Tibial nerve (tissue), 4 donors: Measurements from ENCODE around the gene TACR2. TPM values are rescaled to one million over a fixed set of nuclear protein-coding genes. Genes with fewer than 3 reads are reported as not detected.

Source experiments
- DNase-seq, 2 donors: peaks; one replicate each; pipeline ENCODE4 v3.0.0-alpha.2; 2019; ENCODE audit warnings: low spot score in 2 of 2
- H3K27ac ChIP-seq, 4 donors: fragments of 200-600 bp; sonication (generic) in 3 of 4; one replicate each; pipeline ENCODE4 v1.5.1; 2017 to 2019; ENCODE audit warnings: mild to moderate bottlenecking in 1 of 4
- H3K27me3 ChIP-seq, 2 donors: fragments of 200-600 bp; sonication (generic) in 1 of 2; one replicate each; pipeline versions ENCODE4 v1.5.1 to v1.6.0; 2017 to 2019
- H3K36me3 ChIP-seq, 3 donors: fragments of 200-600 bp; sonication (generic); one replicate each; pipeline ENCODE4 v1.5.1; 2018 to 2019
- H3K4me1 ChIP-seq, 4 donors: fragments of 200-600 bp; sonication (generic) in 3 of 4; one replicate each; pipeline ENCODE4 v1.5.1; 2017 to 2019
- H3K4me3 ChIP-seq, 4 donors: fragments of 200-600 bp; sonication (generic) in 3 of 4; one replicate each; pipeline ENCODE4 v1.5.1; 2017 to 2019; ENCODE audit warnings: mild to moderate bottlenecking in 1 of 4, moderate library complexity in 1 of 4
- H3K9me3 ChIP-seq, 4 donors: fragments of 200-600 bp; sonication (generic) in 3 of 4; one replicate each; pipeline ENCODE4 v1.5.1; 2017 to 2019
- CTCF ChIP-seq, 5 experiments: fragments of 200-600 bp in 3 of 5; fragments of 450-650 bp in 2 of 5; sonication (generic) in 3 of 5; IDR thresholded peaks; one replicate each; pipeline ENCODE4 v1.5.1; 2016 to 2019; ENCODE audit warnings: antibody characterized with exemption in 5 of 5, mild to moderate bottlenecking in 3 of 5, moderate library complexity in 2 of 5
- EP300 ChIP-seq, 2 donors: sonication (generic); formaldehyde crosslinking; IDR thresholded peaks; one replicate each; pipeline ENCODE4 v1.6.1; 2017; ENCODE audit warnings: antibody characterized with exemption in 2 of 2, mild to moderate bottlenecking in 1 of 2
- POLR2A ChIP-seq, 2 donors: fragments of 450-650 bp; IDR thresholded peaks; one replicate each; pipeline ENCODE4 v1.6.1; 2017; ENCODE audit warnings: antibody characterized with exemption in 2 of 2, mild to moderate bottlenecking in 2 of 2, moderate library complexity in 2 of 2
- WGBS, 2 donors: methylation state at CpG; one replicate each; pipeline ENCODE4 v1.1.5; 2018; 5-methylcytosine and 5-hydroxymethylcytosine counted together
- total RNA-seq, 4 donors: library from RNA; depleted of rRNA; stranded (reverse); fragments of >200 nt; gene quantifications; one replicate each; pipeline ENCODE4 v1.1.0, GENCODE V29; 2016

Gene TACR2
- total RNA-seq, 4 donors from 2014 or later, result 0.59 to 4.6 (median 1.2) TPM

GRCh38 chr10:69419096-69419743 is 2.5 kb upstream of the TACR2 start:
- no peaks in the 10 kb centered on the region for H3K36me3 ChIP-seq
- peaks cover 0 to 6% (median 2%) of the 10 kb centered on the region in 4 donors for H3K4me1 ChIP-seq
- DNase-seq, result no peak
- no peak for TF ChIP-seq POLR2A (IDR thresholded peaks at IDR 0.05)
- no peak for TF ChIP-seq CTCF (IDR thresholded peaks at IDR 0.05)
- TF ChIP-seq EP300 (IDR thresholded peaks at IDR 0.05), result no peak
- no peaks in the 10 kb centered on the region for H3K27me3 ChIP-seq
- no peaks in the 10 kb centered on the region for H3K9me3 ChIP-seq
- 91 to 93% methylated on average over 18 of the region's 18 CpGs for WGBS, 2 donors
- no peak overlapping the region for H3K4me3 ChIP-seq
- no peak overlapping the region for H3K27ac ChIP-seq

- no peaks in the 10 kb centered on the region for H3K9me3 ChIP-seq
- no peak overlapping the region for H3K4me3 ChIP-seq
- 67 to 68% methylated on average over 8 of the region's 8 CpGs for WGBS, 2 donors
- TF ChIP-seq CTCF (IDR thresholded peaks at IDR 0.05) (no peak), POLR2A (IDR thresholded peaks at IDR 0.05) (no peak), EP300 (IDR thresholded peaks at IDR 0.05) (no peak)
- H3K36me3 ChIP-seq, result no peaks in the 10 kb centered on the region
- H3K27me3 ChIP-seq, result no peaks in the 10 kb centered on the region
- DNase-seq, result no peak
- H3K4me1 ChIP-seq, result peaks cover 0 to 7% (median 3%) of the 10 kb centered on the region in 4 donors
- H3K27ac ChIP-seq, result peak overlapping the region in 2 of 4 donors; percentile 7 to 32
These were observed 1.5 kb upstream of the TACR2 start for GRCh38 chr10:69418052-69418752.

GRCh38 chr10:69417542-69417941 is 824 bp upstream of the TACR2 start:
- 53 to 55% methylated on average over 11 of the region's 11 CpGs for WGBS, 2 donors
- H3K36me3 ChIP-seq, result no peaks in the 10 kb centered on the region
- H3K27ac ChIP-seq, result peak overlapping the region in 2 of 4 donors; percentile 12 to 32
- no peak for DNase-seq
- H3K4me1 ChIP-seq, result peaks cover 0 to 12% (median 3%) of the 10 kb centered on the region in 4 donors
- TF ChIP-seq POLR2A (IDR thresholded peaks at IDR 0.05), result no peak
- TF ChIP-seq CTCF (IDR thresholded peaks at IDR 0.05), result no peak
- TF ChIP-seq EP300 (IDR thresholded peaks at IDR 0.05), result no peak
- H3K4me3 ChIP-seq, result no peak overlapping the region
- no peaks in the 10 kb centered on the region for H3K27me3 ChIP-seq
- no peaks in the 10 kb centered on the region for H3K9me3 ChIP-seq

GRCh38 chr10:69415951-69416350 is 767 bp downstream of the TACR2 start:
- Histone ChIP-seq H3K36me3 (no peaks in the 10 kb centered on the region), H3K27ac (no peak overlapping the region), H3K9me3 (no peaks in the 10 kb centered on the region), H3K4me1 (peaks cover 0 to 12% (median 3%) of the 10 kb centered on the region in 4 donors), H3K4me3 (no peak overlapping the region), H3K27me3 (no peaks in the 10 kb centered on the region)
- 92 to 96% methylated on average over 10 of the region's 10 CpGs for WGBS, 2 donors
- DNase-seq, result no peak
- TF ChIP-seq CTCF (IDR thresholded peaks at IDR 0.05) (no peak), POLR2A (IDR thresholded peaks at IDR 0.05) (no peak), EP300 (IDR thresholded peaks at IDR 0.05) (no peak)

GRCh38 chr10:69415049-69415448 is 1.7 kb downstream of the TACR2 start:
- no peak for TF ChIP-seq EP300 (IDR thresholded peaks at IDR 0.05)
- TF ChIP-seq CTCF (IDR thresholded peaks at IDR 0.05), result no peak
- no peak for TF ChIP-seq POLR2A (IDR thresholded peaks at IDR 0.05)
- H3K27me3 ChIP-seq, result no peaks in the 10 kb centered on the region
- peaks cover 0 to 12% (median 3%) of the 10 kb centered on the region in 4 donors for H3K4me1 ChIP-seq
- no peak overlapping the region for H3K4me3 ChIP-seq
- no peaks in the 10 kb centered on the region for H3K9me3 ChIP-seq
- 83% methylated on average over 12 to 13 of the region's 13 CpGs for WGBS, 2 donors
- DNase-seq, result no peak
- no peak overlapping the region for H3K27ac ChIP-seq
- H3K36me3 ChIP-seq, result no peaks in the 10 kb centered on the region
